ENCODE measurements around the gene AKR1D1. TPM values are rescaled to one million over a fixed set of nuclear protein-coding genes. Genes with fewer than 3 reads are reported as not detected.

The AKR1D1 gene
- total and polyA plus RNA-seq, 2 of the 13 experiments (the other 11 are each of a cell fraction or from before 2014, with no cell fraction given): 6.9 to 37.0 TPM

DNA sequence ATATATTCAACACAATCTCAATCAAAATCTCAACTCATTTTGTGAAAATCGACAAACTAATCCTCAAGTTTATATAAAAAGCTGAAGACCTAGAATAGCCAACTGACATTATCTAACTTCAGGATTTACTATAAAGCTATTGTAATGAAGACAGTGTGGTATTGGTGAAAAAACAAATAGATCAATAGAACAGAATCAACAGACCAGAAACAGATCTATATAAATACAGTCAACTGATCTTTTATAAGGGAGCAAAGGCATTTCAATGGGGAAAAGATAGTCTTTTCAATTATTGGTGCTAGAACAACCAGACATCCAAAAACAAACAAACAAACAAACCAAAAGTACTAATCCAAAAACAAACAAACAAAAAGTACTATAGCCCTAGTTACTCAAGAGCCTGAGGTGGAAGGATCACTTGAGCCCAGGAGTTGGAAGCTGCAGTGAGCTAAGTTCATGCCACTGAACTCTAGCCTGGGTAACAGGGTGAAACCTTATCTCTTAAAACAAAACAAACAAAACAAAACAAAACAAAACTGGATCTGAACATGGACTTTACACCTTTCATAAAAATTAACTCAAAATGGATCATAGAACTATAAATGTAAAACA lies 26.6 kb upstream of the AKR1D1 start (continued):
- TF ChIP-seq ETV5 (CRISPR knock-in tag; IDR thresholded peaks at IDR 0.05; ENCODE audit: borderline replicate concordance) (no peak; the same call in 1 of the 2 replicates), ZNF761 (CRISPR knock-in tag; conservative IDR thresholded peaks at IDR 0.05) (no peak), ISX (CRISPR knock-in tag; conservative IDR thresholded peaks at IDR 0.05) (no peak), AHDC1 (CRISPR knock-in tag; IDR thresholded peaks at IDR 0.05; ENCODE audit: borderline replicate concordance) (peak; percentile 87; the same call in 1 of the 2 replicates), SALL2 (CRISPR knock-in tag; IDR thresholded peaks at IDR 0.05) (no peak), MIER3 (CRISPR knock-in tag; IDR thresholded peaks at IDR 0.05; ENCODE audit: borderline replicate concordance) (no peak; the same call in 1 of the 2 replicates), ZHX1 (CRISPR knock-in tag; IDR thresholded peaks at IDR 0.05; ENCODE audit: low read depth) (no peak), ZNF460 (CRISPR knock-in tag; IDR thresholded peaks at IDR 0.05; ENCODE audit: borderline replicate concordance) (no peak), RAD51 (IDR thresholded peaks at IDR 0.05; ENCODE audit: borderline replicate concordance) (no peak), ZFP36L2 (CRISPR knock-in tag; IDR thresholded peaks at IDR 0.05) (no peak), MATR3 (CRISPR knock-in tag; IDR thresholded peaks at IDR 0.05) (no peak), NKX3-1 (CRISPR knock-in tag; IDR thresholded peaks at IDR 0.05) (no peak), ZIK1 (CRISPR knock-in tag; IDR thresholded peaks at IDR 0.05; ENCODE audit: borderline replicate concordance, low read depth) (no peak), ZNF570 (CRISPR knock-in tag; IDR thresholded peaks at IDR 0.05; ENCODE audit: borderline replicate concordance) (no peak), GATAD2A (CRISPR knock-in tag; IDR thresholded peaks at IDR 0.05) (peak; percentile 89)
- TF ChIP-seq, protein P1, sequence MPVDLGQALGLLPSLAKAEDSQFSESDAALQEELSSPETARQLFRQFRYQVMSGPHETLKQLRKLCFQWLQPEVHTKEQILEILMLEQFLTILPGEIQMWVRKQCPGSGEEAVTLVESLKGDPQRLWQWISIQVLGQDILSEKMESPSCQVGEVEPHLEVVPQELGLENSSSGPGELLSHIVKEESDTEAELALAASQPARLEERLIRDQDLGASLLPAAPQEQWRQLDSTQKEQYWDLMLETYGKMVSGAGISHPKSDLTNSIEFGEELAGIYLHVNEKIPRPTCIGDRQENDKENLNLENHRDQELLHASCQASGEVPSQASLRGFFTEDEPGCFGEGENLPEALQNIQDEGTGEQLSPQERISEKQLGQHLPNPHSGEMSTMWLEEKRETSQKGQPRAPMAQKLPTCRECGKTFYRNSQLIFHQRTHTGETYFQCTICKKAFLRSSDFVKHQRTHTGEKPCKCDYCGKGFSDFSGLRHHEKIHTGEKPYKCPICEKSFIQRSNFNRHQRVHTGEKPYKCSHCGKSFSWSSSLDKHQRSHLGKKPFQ (CRISPR knock-in tag; IDR thresholded peaks at IDR 0.05; ENCODE audit: insufficient replicate concordance): no peak
- TF ChIP-seq, protein P2, sequence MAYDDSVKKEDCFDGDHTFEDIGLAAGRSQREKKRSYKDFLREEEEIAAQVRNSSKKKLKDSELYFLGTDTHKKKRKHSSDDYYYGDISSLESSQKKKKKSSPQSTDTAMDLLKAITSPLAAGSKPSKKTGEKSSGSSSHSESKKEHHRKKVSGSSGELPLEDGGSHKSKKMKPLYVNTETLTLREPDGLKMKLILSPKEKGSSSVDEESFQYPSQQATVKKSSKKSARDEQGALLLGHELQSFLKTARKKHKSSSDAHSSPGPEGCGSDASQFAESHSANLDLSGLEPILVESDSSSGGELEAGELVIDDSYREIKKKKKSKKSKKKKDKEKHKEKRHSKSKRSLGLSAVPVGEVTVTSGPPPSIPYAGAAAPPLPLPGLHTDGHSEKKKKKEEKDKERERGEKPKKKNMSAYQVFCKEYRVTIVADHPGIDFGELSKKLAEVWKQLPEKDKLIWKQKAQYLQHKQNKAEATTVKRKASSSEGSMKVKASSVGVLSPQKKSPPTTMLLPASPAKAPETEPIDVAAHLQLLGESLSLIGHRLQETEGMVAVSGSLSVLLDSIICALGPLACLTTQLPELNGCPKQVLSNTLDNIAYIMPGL (CRISPR knock-in tag; IDR thresholded peaks at IDR 0.05; ENCODE audit: borderline replicate concordance in 1 of 2, low read depth in 1 of 2): no peak

All from HepG2 (cell line).